ENCODE results near the gene GNB5.

- TF ChIP-seq, protein P1, sequence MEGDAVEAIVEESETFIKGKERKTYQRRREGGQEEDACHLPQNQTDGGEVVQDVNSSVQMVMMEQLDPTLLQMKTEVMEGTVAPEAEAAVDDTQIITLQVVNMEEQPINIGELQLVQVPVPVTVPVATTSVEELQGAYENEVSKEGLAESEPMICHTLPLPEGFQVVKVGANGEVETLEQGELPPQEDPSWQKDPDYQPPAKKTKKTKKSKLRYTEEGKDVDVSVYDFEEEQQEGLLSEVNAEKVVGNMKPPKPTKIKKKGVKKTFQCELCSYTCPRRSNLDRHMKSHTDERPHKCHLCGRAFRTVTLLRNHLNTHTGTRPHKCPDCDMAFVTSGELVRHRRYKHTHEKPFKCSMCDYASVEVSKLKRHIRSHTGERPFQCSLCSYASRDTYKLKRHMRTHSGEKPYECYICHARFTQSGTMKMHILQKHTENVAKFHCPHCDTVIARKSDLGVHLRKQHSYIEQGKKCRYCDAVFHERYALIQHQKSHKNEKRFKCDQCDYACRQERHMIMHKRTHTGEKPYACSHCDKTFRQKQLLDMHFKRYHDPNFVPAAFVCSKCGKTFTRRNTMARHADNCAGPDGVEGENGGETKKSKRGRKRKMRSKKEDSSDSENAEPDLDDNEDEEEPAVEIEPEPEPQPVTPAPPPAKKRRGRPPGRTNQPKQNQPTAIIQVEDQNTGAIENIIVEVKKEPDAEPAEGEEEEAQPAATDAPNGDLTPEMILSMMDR (IDR thresholded peaks at IDR 0.05): no peak
- no peak for TF ChIP-seq REST (IDR thresholded peaks at IDR 0.05; ENCODE audit: insufficient read depth in 1 of 2, low read depth in 2 of 2, low read length in 1 of 2)
- TF ChIP-seq POLR2AphosphoS5 (IDR thresholded peaks at IDR 0.05; ENCODE audit: low read depth, low read length): no peak
- no peak for TF ChIP-seq TCF7L2 (IDR thresholded peaks at IDR 0.05; ENCODE audit: low read depth, low read length)
- TF ChIP-seq SIN3A (IDR thresholded peaks at IDR 0.05; ENCODE audit: borderline replicate concordance, insufficient read depth, low read depth, low read length): no peak
These were observed 33.0 kb downstream of the GNB5 start for GRCh38 chr15:52158084-52158765.

All from Panc1 (cell line).